HG03558 (cell line): ENCODE measurements around the gene SPPL2C.
"Not testable (repeated sequence)": the region's sequence is repeated elsewhere in the genome, so short reads cannot be mapped to it uniquely, and the experiment has no call there.

Experiments used
- ATAC-seq: cut with Tn5 transposase; IDR thresholded peaks from one replicate; pipeline ENCODE4 v1.9.1; 2021; ENCODE audit warnings: moderate number of reproducible peaks; ENCODE audit not compliant: unreplicated experiment; ENCODE audit errors: extremely low read depth

The SPPL2C gene

GRCh38 chr17:45848405-45848804, 3.7 kb downstream of the SPPL2C start:
- ATAC-seq = no peak

- ATAC-seq = no peak
These were observed 4.3 kb downstream of the SPPL2C start for GRCh38 chr17:45848868-45849535.

DNA sequence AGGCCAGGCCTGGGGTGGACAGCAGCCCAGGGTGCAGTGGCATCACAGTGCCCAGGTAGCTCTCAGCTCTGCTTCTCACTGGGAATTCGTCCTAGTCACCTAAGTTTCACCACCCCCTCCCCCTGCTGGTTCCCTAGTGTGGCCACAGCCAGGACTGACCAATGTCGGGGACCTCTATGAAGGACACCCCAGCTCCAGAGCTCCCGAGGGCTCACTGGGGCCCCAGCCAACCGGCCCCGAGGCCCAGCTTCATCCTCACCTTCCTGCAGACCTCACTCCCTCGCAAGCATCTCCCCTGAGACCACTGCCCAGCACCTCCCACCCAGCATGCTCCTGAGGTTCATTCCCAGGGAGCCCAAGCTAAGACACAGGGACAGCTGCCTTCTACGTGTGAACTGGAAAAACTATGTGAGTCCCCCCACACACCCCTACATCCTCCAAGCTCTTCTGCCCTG, 4.9 kb downstream of the SPPL2C start:
- no peak for ATAC-seq

- no peak for ATAC-seq
These were observed 5.3 kb downstream of the SPPL2C start for GRCh38 chr17:45850011-45850410.

DNA sequence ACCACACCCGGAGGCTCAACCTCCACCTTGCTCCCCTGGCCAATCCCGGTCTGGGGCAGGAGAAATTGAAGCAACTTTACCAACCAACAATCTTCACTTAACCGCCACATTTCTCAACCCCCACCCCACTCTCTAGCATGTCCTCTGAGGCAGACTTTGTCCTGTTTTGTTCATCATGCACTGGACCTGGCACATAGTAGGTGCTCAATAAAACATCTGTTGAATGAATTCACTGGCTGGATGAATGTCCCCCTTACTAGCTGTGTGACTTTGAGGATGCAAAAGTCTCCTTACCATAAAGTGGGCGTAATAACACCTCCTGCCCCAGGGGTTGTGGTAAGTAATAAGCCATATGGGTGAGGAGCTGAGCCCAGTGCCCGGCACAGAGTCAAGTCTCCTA, 5.8 kb downstream of the SPPL2C start:
- no peak for ATAC-seq

GRCh38 chr17:45851022-45851421, 6.3 kb downstream of the SPPL2C start:
- no peak for ATAC-seq

DNA sequence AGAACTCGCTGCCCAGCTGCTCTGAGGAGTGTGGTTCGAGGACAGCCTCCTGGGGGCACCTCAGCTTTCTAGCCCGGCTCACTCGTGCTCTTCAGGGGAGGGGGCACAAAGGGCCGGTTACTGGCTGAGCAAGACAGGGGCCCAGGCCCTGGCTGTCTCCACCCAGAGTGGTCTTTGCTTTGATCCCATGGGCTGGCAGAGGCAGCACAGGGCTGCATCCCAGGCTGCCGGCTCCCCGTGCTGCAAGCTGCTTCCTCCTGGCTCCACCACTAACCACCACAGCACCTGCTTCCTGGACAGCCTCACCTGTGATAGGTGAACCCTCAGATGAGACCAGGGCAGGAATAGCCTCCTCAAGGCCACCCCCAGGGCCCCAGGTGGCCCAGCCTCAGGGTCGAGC, 6.8 kb downstream of the SPPL2C start:
- ATAC-seq = no peak

GRCh38 chr17:45851873-45852272, 7.2 kb downstream of the SPPL2C start:
- ATAC-seq = no peak

GRCh38 chr17:45852535-45853297, 8.0 kb downstream of the SPPL2C start:
- ATAC-seq = no peak

DNA sequence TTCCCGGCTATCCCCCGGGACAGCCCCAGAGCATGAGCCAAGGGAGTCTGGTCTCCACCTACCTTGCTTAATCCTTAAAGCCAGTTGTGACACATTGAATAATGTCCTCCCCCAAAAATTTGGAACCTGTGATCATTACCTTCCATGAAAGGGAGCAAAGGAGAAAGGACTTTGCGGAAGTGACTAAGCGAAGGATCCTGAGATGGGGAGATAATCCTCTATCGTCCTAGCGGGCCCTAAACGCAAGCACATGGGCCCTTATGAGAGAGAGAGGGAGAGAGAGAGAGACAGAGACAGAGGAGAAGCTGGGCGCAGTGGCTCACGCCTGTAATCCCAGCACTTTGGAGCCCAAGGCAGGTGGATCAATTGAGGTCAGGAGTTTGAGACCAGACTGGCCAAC, 9.5 kb downstream of the SPPL2C start:
- no peak for ATAC-seq

- ATAC-seq = no peak
These were observed 11.1 kb downstream of the SPPL2C start for GRCh38 chr17:45855691-45856336.

GRCh38 chr17:45857977-45858708, 13.5 kb downstream of the SPPL2C start:
- ATAC-seq = no peak

- no peak for ATAC-seq
These were observed 16.5 kb downstream of the SPPL2C start for GRCh38 chr17:45861165-45861564.

- ATAC-seq = not testable (repeated sequence)
These were observed 17.4 kb downstream of the SPPL2C start for GRCh38 chr17:45862127-45862526.

DNA sequence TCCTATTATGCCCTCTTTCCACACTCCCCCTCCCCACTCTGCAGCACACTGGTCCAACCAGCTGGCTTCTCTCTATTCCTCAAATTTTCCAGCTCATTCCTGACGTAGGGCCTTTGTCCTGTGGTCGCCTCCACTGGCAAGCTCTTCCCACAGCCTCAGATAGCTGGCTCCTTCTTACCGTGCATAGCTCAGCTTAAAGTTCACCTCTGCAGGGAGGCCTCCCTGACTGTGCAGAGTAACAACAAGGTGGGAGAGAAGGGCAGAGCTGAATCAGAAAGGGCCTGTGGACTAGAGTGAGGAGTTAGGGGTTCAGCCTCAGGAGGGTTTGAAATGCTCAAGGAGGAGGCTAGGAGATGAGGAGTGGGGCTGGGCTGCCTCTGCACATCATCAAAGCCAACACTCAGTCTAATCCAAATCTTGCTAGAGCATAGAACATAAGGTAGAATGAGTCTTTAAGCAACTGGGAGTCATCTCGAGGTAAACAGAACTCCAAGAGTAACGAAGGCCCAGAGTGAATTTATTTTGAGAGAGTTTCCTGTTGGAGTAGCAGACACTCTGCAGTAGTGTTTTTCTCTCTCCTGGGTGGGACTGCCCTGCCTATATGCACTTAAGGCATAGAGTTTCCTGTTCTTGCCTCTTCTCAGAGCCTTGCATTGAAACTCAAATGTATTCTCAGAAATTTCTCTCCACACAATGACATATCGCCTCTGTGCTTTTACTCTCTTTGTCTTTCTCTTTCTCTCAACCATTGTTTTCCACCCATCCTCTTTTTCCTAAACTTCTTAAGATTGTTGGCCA, 19.4 kb downstream of the SPPL2C start:
- ATAC-seq = no peak

DNA sequence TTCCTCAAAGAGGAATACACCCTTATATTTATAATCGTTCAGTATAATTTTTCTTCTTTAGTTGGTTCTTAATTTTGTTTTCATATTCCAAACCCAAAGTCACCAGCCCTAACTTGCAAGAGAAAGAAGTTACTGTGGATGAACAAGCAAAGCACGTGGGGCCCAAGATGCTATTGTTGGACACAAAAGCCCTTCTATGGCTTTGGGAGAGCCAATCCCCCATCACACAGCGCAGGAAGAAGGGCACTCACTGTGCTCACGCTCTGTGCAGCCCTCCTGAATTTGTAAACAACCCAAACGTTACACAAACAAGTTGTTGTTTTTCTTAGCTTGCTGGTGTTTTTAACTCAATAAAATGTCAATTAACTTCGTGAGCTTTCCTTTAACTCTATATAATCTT, 22.5 kb downstream of the SPPL2C start:
- no peak for ATAC-seq

DNA sequence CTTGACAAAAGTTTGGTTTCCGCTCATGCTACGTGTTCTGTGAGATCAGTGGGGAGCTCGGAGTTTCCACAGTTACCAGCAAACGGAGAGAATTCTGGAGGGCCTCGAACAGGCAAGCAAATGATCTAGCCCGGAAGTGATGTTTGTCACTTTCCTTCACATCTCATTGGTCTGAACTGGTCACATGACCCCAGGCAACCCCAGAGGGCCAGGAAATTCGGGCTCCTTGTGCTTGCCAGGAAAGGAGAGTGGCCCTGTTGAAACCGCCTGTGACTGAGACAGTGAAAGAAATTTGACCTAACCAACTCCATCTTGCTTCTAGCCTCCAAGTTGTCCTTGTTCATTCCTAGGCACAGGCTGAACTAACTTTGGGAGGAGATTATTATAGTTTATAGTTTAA, 23.0 kb downstream of the SPPL2C start:
- no peak for ATAC-seq

DNA sequence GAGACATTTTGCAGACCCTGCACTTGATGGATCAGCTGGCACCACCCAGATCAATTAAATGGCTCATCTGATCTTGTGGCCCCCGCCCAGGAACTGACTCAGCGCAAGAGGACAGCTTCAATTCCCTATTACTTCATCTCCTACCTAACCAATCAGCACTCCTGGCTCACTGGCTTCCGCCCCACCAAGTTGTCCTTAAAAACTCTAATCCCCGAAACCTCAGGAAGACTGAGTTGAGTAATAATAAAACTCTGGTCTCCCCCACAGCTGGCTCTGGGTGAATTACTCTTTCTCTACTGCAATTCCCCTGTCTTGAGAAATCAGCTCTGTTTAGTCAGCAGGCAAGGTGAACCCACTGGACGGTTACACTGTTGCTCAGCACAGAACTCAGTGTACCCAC, 23.6 kb downstream of the SPPL2C start:
- no peak for ATAC-seq

GRCh38 chr17:45869676-45870341, 25.1 kb downstream of the SPPL2C start:
- no peak for ATAC-seq
